HepG2 (cell line): ENCODE measurements around the gene TRIO. TPM values are rescaled to one million over a fixed set of nuclear protein-coding genes. Genes with fewer than 3 reads are reported as not detected.

Source experiments
- AGO1 ChIP-seq: fragments of 200-400 bp; formaldehyde crosslinking; IDR thresholded peaks from 2 replicates; pipeline ENCODE4 v1.6.1; 2017; ENCODE audit warnings: mild to moderate bottlenecking, low read depth, low read length, moderate library complexity; ENCODE audit not compliant: poor library complexity, severe bottlenecking
- ARID3A ChIP-seq: IDR thresholded peaks from 2 replicates; pipeline ENCODE4 v1.6.1; 2012; ENCODE audit warnings: low read depth, low read length, improper control_type of control experiment
- CC2D1A ChIP-seq: sonication (generic); formaldehyde crosslinking; IDR thresholded peaks from 2 replicates; pipeline ENCODE4 v1.8.1; 2023; ENCODE audit warnings: mild to moderate bottlenecking, missing genetic modification reagents
- CCDC6 ChIP-seq: sonication (generic); formaldehyde crosslinking; IDR thresholded peaks from 2 replicates; pipeline ENCODE4 v1.8.1; 2022; ENCODE audit warnings: mild to moderate bottlenecking, missing genetic modification reagents, moderate library complexity
- ETV5 ChIP-seq: IDR thresholded peaks from 2 replicates; pipeline ENCODE4 v1.6.1; 2018; ENCODE audit warnings: missing biosample characterization, missing genetic modification reagents, inconsistent platforms, borderline replicate concordance
- FOXO1 ChIP-seq: sonication (generic); formaldehyde crosslinking; IDR thresholded peaks from 2 replicates; pipeline ENCODE4 v1.4.0; 2020; ENCODE audit warnings: missing genetic modification reagents
- GMEB1 ChIP-seq: sonication (generic); formaldehyde crosslinking; IDR thresholded peaks from 2 replicates; pipeline ENCODE4 v1.5.1; 2020; ENCODE audit warnings: missing genetic modification reagents, mild to moderate bottlenecking, borderline replicate concordance
- HMG20B ChIP-seq: conservative IDR thresholded peaks from 2 replicates; pipeline ENCODE4 v1.6.1; 2016; ENCODE audit warnings: missing genetic modification reagents, missing compliant biosample characterization
- IRX3 ChIP-seq: sonication (generic); formaldehyde crosslinking; IDR thresholded peaks from 2 replicates; pipeline ENCODE4 v1.8.1; 2023; ENCODE audit warnings: mild to moderate bottlenecking, low read depth, missing genetic modification reagents, borderline replicate concordance
- MLLT10 ChIP-seq: sonication (generic); formaldehyde crosslinking; IDR thresholded peaks from 2 replicates; pipeline ENCODE4 v1.4.0; 2020; ENCODE audit warnings: missing genetic modification reagents
- NFIB ChIP-seq: sonication (generic); formaldehyde crosslinking; IDR thresholded peaks from 2 replicates; pipeline ENCODE4 v1.9.0; 2021; ENCODE audit warnings: missing genetic modification reagents, mild to moderate bottlenecking, borderline replicate concordance
- NR2F6 ChIP-seq, 2 experiments: IDR thresholded peaks; 2 replicates each; pipeline ENCODE4 v1.6.1; 2016; ENCODE audit warnings: antibody characterized with exemption in 1 of 2, mild to moderate bottlenecking in 1 of 2
- PAXIP1 ChIP-seq: sonication (generic); formaldehyde crosslinking; conservative IDR thresholded peaks from 2 replicates; pipeline ENCODE4 v1.4.0; 2020; ENCODE audit warnings: mild to moderate bottlenecking, missing genetic modification reagents, moderate library complexity
- POLR2G ChIP-seq: fragments of 200-400 bp; formaldehyde crosslinking; IDR thresholded peaks from 2 replicates; pipeline ENCODE4 v1.6.1; 2018; ENCODE audit warnings: mild to moderate bottlenecking, low read depth, low read length, moderate library complexity
- PRPF4 ChIP-seq: fragments of 200-400 bp; formaldehyde crosslinking; IDR thresholded peaks from 2 replicates; pipeline ENCODE4 v1.6.1; 2016; ENCODE audit warnings: low read length, low read depth; ENCODE audit not compliant: poor library complexity, severe bottlenecking
- TBP ChIP-seq: sonication (generic); formaldehyde crosslinking; IDR thresholded peaks from 2 replicates; pipeline ENCODE4 v1.5.0; 2020; ENCODE audit warnings: missing genetic modification reagents
- TRIM24 ChIP-seq: sonication (generic); formaldehyde crosslinking; IDR thresholded peaks from 2 replicates; pipeline ENCODE4 v1.8.0; 2022; ENCODE audit warnings: mild to moderate bottlenecking, missing genetic modification reagents
- ZNF121 ChIP-seq: sonication (generic); formaldehyde crosslinking; IDR thresholded peaks from 2 replicates; pipeline ENCODE4 v1.5.0; 2020; ENCODE audit warnings: mild to moderate bottlenecking, missing genetic modification reagents
- ZNF451 ChIP-seq: sonication (generic); formaldehyde crosslinking; IDR thresholded peaks from 2 replicates; pipeline ENCODE4 v1.5.0; 2020; ENCODE audit warnings: mild to moderate bottlenecking, missing genetic modification reagents
- ZNF484 ChIP-seq: sonication (generic); formaldehyde crosslinking; IDR thresholded peaks from 2 replicates; pipeline ENCODE4 v1.5.1; 2020; ENCODE audit warnings: mild to moderate bottlenecking, low read depth, missing genetic modification reagents, borderline replicate concordance
- ZNF550 ChIP-seq: sonication (generic); formaldehyde crosslinking; IDR thresholded peaks from 2 replicates; pipeline ENCODE4 v1.4.0; 2020; ENCODE audit warnings: mild to moderate bottlenecking, missing genetic modification reagents, borderline replicate concordance
- ZNF879 ChIP-seq: sonication (generic); formaldehyde crosslinking; IDR thresholded peaks from 2 replicates; pipeline ENCODE4 v1.8.1; 2023; ENCODE audit warnings: missing genetic modification reagents
- ZSCAN29 ChIP-seq: sonication (generic); formaldehyde crosslinking; conservative IDR thresholded peaks from 2 replicates; pipeline ENCODE4 v1.4.0; 2020; ENCODE audit warnings: mild to moderate bottlenecking, missing genetic modification reagents
- polyA plus RNA-seq, 8 experiments: library from polyadenylated mRNA; depleted of rRNA in 3 of 8; stranded (reverse) in 7 of 8; unstranded in 1 of 8; fragments of >200 nt; fragmentation: Illumina TruSeq in 4 of 8; extraction: Trizol in 4 of 8; gene quantifications; 2 replicates each; pipeline versions ENCODE4 v1.2.1 to v1.2.3, GENCODE V29; 2011 to 2016; ENCODE audit warnings: low read depth in 4 of 8, missing spikeins in 1 of 8, mixed read lengths in 1 of 8; ENCODE audit not compliant: insufficient read depth in 1 of 8
- total RNA-seq, 5 experiments: library from RNA; depleted of rRNA; stranded (reverse); fragments of >200 nt; fragmentation: Illumina TruSeq; extraction: Trizol; gene quantifications; 2 replicates each; pipeline ENCODE4 v1.2.3, GENCODE V29; 2016; ENCODE audit warnings: low read depth in 1 of 5

Gene TRIO
- total and polyA plus RNA-seq, 2 of the 13 experiments (the other 11 are each of a cell fraction or from before 2014, with no cell fraction given) = 45.2 to 45.9 TPM

GRCh38 chr5:14213813-14214585 is 70.9 kb downstream of the TRIO start (continued):
- peak; percentile 65; the same call in 1 of the 2 replicates for TF ChIP-seq PAXIP1 (CRISPR knock-in tag)
- no peak for TF ChIP-seq ZNF484
- no peak for TF ChIP-seq NFIB
- TF ChIP-seq CCDC6 (CRISPR knock-in tag) = no peak
- TF ChIP-seq TBP (CRISPR knock-in tag) = no peak
- TF ChIP-seq GMEB1 (CRISPR knock-in tag) = no peak
- peak; percentile 46 for TF ChIP-seq POLR2G
- TF ChIP-seq ARID3A = 0 out of 2 replicates have a peak, but pooled peaks have one; percentile 11
- TF ChIP-seq PRPF4 = no peak
- TF ChIP-seq ZSCAN29 (CRISPR knock-in tag) = no peak
- no peak for TF ChIP-seq IRX3 (CRISPR knock-in tag)
- no peak for TF ChIP-seq TRIM24
- TF ChIP-seq FOXO1 (CRISPR knock-in tag) = 0 out of 2 replicates have a peak, but pooled peaks have one; percentile 7
- no peak for TF ChIP-seq ZNF879
- no peak for TF ChIP-seq ZNF121 (CRISPR knock-in tag)
- TF ChIP-seq ZNF550 (CRISPR knock-in tag) = no peak
- TF ChIP-seq NR2F6 (IDR thresholded peaks at IDR 0.05) = no peak
- no peak for TF ChIP-seq NR2F6 (CRISPR knock-in tag; IDR thresholded peaks at IDR 0.05)
- TF ChIP-seq ETV5 (CRISPR knock-in tag) = no peak; the same call in 1 of the 2 replicates
- TF ChIP-seq CC2D1A (CRISPR knock-in tag) = no peak
- TF ChIP-seq AGO1 = no peak
- no peak for TF ChIP-seq MLLT10 (CRISPR knock-in tag)
- no peak for TF ChIP-seq HMG20B
- TF ChIP-seq ZNF451 (CRISPR knock-in tag) = no peak
